ENCODE measurements around the gene ARSB.
A peak's percentile ranks its signal among the peaks of the same experiment; 100 is the strongest.

ARSB gene

GRCh38 chr5:78782728-78783127, 202.4 kb downstream of the ARSB start:
- 83% methylated on average over 1 of the region's 1 CpG for WGBS
- Histone ChIP-seq H3K4me3 (ENCODE audit: insufficient read depth in 1 of 2, low read depth in 1 of 2, low read length in 2 of 2) (no peak overlapping the region), H3K9me3 (ENCODE audit: control insufficient read depth, low read length) (no peaks in the 10 kb centered on the region), H3K27me3 (ENCODE audit: control insufficient read depth in 1 of 2, insufficient read depth in 1 of 2, low read length in 2 of 2) (no peaks in the 10 kb centered on the region), H4K8ac (ENCODE audit: low read length) (no peak overlapping the region), H2BK15ac (ENCODE audit: low read depth, poor library complexity, severe bottlenecking) (no peak overlapping the region), H2BK120ac (ENCODE audit: low read depth, low read length) (no peak overlapping the region), H2BK12ac (ENCODE audit: low read length in 2 of 2) (no peak overlapping the region), H3K23ac (ENCODE audit: low read length in 2 of 2) (no peak overlapping the region), H2AK5ac (ENCODE audit: low read length, severe bottlenecking) (no peak overlapping the region), H3K27ac (ENCODE audit: low read length, poor library complexity, severe bottlenecking) (no peak overlapping the region), H3K36me3 (ENCODE audit: control insufficient read depth in 1 of 2, insufficient read depth in 2 of 2, low read depth in 1 of 2, low read length in 2 of 2) (peaks cover 0 to 10% of the 10 kb centered on the region in 2 experiments), H3K4me2 (ENCODE audit: low read length, poor library complexity, severe bottlenecking) (no peak overlapping the region), H3K18ac (ENCODE audit: low read depth in 1 of 2, low read length in 2 of 2) (no peak overlapping the region), H2BK5ac (ENCODE audit: low read depth, low read length, poor library complexity, severe bottlenecking) (no peak overlapping the region), H4K91ac (ENCODE audit: low read length) (no peak overlapping the region), H3K4ac (ENCODE audit: low read depth in 1 of 2, low read length in 2 of 2) (no peak overlapping the region), H3K4me1 (ENCODE audit: control insufficient read depth, insufficient read depth, low read depth, low read length) (no peaks in the 10 kb centered on the region), H3K79me1 (replicated peaks; ENCODE audit: low read length, poor library complexity, severe bottlenecking) (no peaks in the 10 kb centered on the region), H3K9ac (ENCODE audit: low read length) (no peak overlapping the region), H2AFZ (ENCODE audit: low read depth, low read length) (no peak overlapping the region), H3K14ac (ENCODE audit: low read length in 2 of 2) (no peak overlapping the region)
- no peak for DNase-seq

- Histone ChIP-seq H2AK5ac (ENCODE audit: low read length, severe bottlenecking) (no peak overlapping the region), H3K4ac (ENCODE audit: low read depth in 1 of 2, low read length in 2 of 2) (no peak overlapping the region), H3K27ac (ENCODE audit: low read length, poor library complexity, severe bottlenecking) (no peak overlapping the region), H3K23ac (ENCODE audit: low read length in 2 of 2) (no peak overlapping the region), H3K9ac (ENCODE audit: low read length) (no peak overlapping the region), H3K27me3 (ENCODE audit: control insufficient read depth in 1 of 2, insufficient read depth in 1 of 2, low read length in 2 of 2) (no peaks in the 10 kb centered on the region), H2BK5ac (ENCODE audit: low read depth, low read length, poor library complexity, severe bottlenecking) (no peak overlapping the region), H3K4me3 (ENCODE audit: insufficient read depth in 1 of 2, low read depth in 1 of 2, low read length in 2 of 2) (no peak overlapping the region), H3K79me1 (replicated peaks; ENCODE audit: low read length, poor library complexity, severe bottlenecking) (no peaks in the 10 kb centered on the region), H3K4me1 (ENCODE audit: control insufficient read depth, insufficient read depth, low read depth, low read length) (no peaks in the 10 kb centered on the region), H3K18ac (ENCODE audit: low read depth in 1 of 2, low read length in 2 of 2) (no peak overlapping the region), H2BK120ac (ENCODE audit: low read depth, low read length) (no peak overlapping the region), H4K91ac (ENCODE audit: low read length) (no peak overlapping the region), H3K4me2 (ENCODE audit: low read length, poor library complexity, severe bottlenecking) (no peak overlapping the region), H3K14ac (ENCODE audit: low read length in 2 of 2) (no peak overlapping the region), H4K8ac (ENCODE audit: low read length) (no peak overlapping the region), H2AFZ (ENCODE audit: low read depth, low read length) (no peak overlapping the region), H2BK15ac (ENCODE audit: low read depth, poor library complexity, severe bottlenecking) (no peak overlapping the region), H2BK12ac (ENCODE audit: low read length in 2 of 2) (no peak overlapping the region), H3K36me3 (ENCODE audit: control insufficient read depth in 1 of 2, insufficient read depth in 2 of 2, low read depth in 1 of 2, low read length in 2 of 2) (peaks cover 0 to 10% of the 10 kb centered on the region in 2 experiments), H3K9me3 (ENCODE audit: control insufficient read depth, low read length) (peaks cover 2% of the 10 kb centered on the region)
- no peak for DNase-seq
- 88% methylated on average over 6 of the region's 7 CpGs for WGBS
Observed at GRCh38 chr5:78781611-78782286, 203.4 kb downstream of the ARSB start.

- peak; percentile 47 for DNase-seq
- WGBS, result 71% methylated on average over 10 of the region's 12 CpGs
- Histone ChIP-seq H4K91ac (ENCODE audit: low read length) (no peak overlapping the region), H3K4me1 (ENCODE audit: control insufficient read depth, insufficient read depth, low read depth, low read length) (no peaks in the 10 kb centered on the region), H3K23ac (ENCODE audit: low read length in 2 of 2) (no peak overlapping the region), H2BK5ac (ENCODE audit: low read depth, low read length, poor library complexity, severe bottlenecking) (no peak overlapping the region), H3K18ac (ENCODE audit: low read depth in 1 of 2, low read length in 2 of 2) (no peak overlapping the region), H2BK12ac (ENCODE audit: low read length in 2 of 2) (peak overlapping the region in 1 of 2 experiments; percentile 1), H3K14ac (ENCODE audit: low read length in 2 of 2) (no peak overlapping the region), H3K9ac (ENCODE audit: low read length) (no peak overlapping the region), H2AFZ (ENCODE audit: low read depth, low read length) (no peak overlapping the region), H3K4me2 (ENCODE audit: low read length, poor library complexity, severe bottlenecking) (no peak overlapping the region), H3K4ac (ENCODE audit: low read depth in 1 of 2, low read length in 2 of 2) (peak overlapping the region in 1 of 2 experiments; percentile 33), H3K9me3 (ENCODE audit: control insufficient read depth, low read length) (peaks cover 5% of the 10 kb centered on the region), H2AK5ac (ENCODE audit: low read length, severe bottlenecking) (no peak overlapping the region), H3K27ac (ENCODE audit: low read length, poor library complexity, severe bottlenecking) (no peak overlapping the region), H3K27me3 (ENCODE audit: control insufficient read depth in 1 of 2, insufficient read depth in 1 of 2, low read length in 2 of 2) (no peaks in the 10 kb centered on the region), H3K36me3 (ENCODE audit: control insufficient read depth in 1 of 2, insufficient read depth in 2 of 2, low read depth in 1 of 2, low read length in 2 of 2) (peaks cover 0 to 10% of the 10 kb centered on the region in 2 experiments), H3K4me3 (ENCODE audit: insufficient read depth in 1 of 2, low read depth in 1 of 2, low read length in 2 of 2) (no peak overlapping the region), H4K8ac (ENCODE audit: low read length) (no peak overlapping the region), H2BK120ac (ENCODE audit: low read depth, low read length) (no peak overlapping the region), H3K79me1 (replicated peaks; ENCODE audit: low read length, poor library complexity, severe bottlenecking) (no peaks in the 10 kb centered on the region), H2BK15ac (ENCODE audit: low read depth, poor library complexity, severe bottlenecking) (no peak overlapping the region)
Observed at GRCh38 chr5:78779771-78780616, 205.1 kb downstream of the ARSB start.

- DNase-seq, result no peak
- H2BK12ac ChIP-seq (ENCODE audit: low read length in 2 of 2), result peak overlapping the region in 1 of 2 experiments; percentile 77
- no peak overlapping the region for H2AFZ ChIP-seq (ENCODE audit: low read depth, low read length)
- peaks cover 5% of the 10 kb centered on the region for H3K9me3 ChIP-seq (ENCODE audit: control insufficient read depth, low read length)
- 93% methylated on average over 4 of the region's 4 CpGs for WGBS
- H2AK5ac ChIP-seq (ENCODE audit: low read length, severe bottlenecking), result no peak overlapping the region
- no peak overlapping the region for H3K23ac ChIP-seq (ENCODE audit: low read length in 2 of 2)
- no peak overlapping the region for H3K4me2 ChIP-seq (ENCODE audit: low read length, poor library complexity, severe bottlenecking)
- H3K4me1 ChIP-seq (ENCODE audit: control insufficient read depth, insufficient read depth, low read depth, low read length), result no peaks in the 10 kb centered on the region
- no peaks in the 10 kb centered on the region for H3K27me3 ChIP-seq (ENCODE audit: control insufficient read depth in 1 of 2, insufficient read depth in 1 of 2, low read length in 2 of 2)
- peaks cover 0 to 10% of the 10 kb centered on the region in 2 experiments for H3K36me3 ChIP-seq (ENCODE audit: control insufficient read depth in 1 of 2, insufficient read depth in 2 of 2, low read depth in 1 of 2, low read length in 2 of 2)
- no peak overlapping the region for H4K91ac ChIP-seq (ENCODE audit: low read length)
- H3K14ac ChIP-seq (ENCODE audit: low read length in 2 of 2), result no peak overlapping the region
- no peak overlapping the region for H4K8ac ChIP-seq (ENCODE audit: low read length)
- H2BK120ac ChIP-seq (ENCODE audit: low read depth, low read length), result no peak overlapping the region
- no peak overlapping the region for H3K27ac ChIP-seq (ENCODE audit: low read length, poor library complexity, severe bottlenecking)
- H3K4ac ChIP-seq (ENCODE audit: low read depth in 1 of 2, low read length in 2 of 2), result no peak overlapping the region
- no peak overlapping the region for H2BK15ac ChIP-seq (ENCODE audit: low read depth, poor library complexity, severe bottlenecking)
- H3K9ac ChIP-seq (ENCODE audit: low read length), result no peak overlapping the region
- H3K18ac ChIP-seq (ENCODE audit: low read depth in 1 of 2, low read length in 2 of 2), result peak overlapping the region in 1 of 2 experiments; percentile 37
- no peak overlapping the region for H2BK5ac ChIP-seq (ENCODE audit: low read depth, low read length, poor library complexity, severe bottlenecking)
- no peak overlapping the region for H3K4me3 ChIP-seq (ENCODE audit: insufficient read depth in 1 of 2, low read depth in 1 of 2, low read length in 2 of 2)
- H3K79me1 ChIP-seq (replicated peaks; ENCODE audit: low read length, poor library complexity, severe bottlenecking), result no peaks in the 10 kb centered on the region
Observed at GRCh38 chr5:78779262-78779661, 205.8 kb downstream of the ARSB start.
